Subcutaneous preadipocyte (primary cell): ENCODE measurements around the gene CBFA2T3. TPM values are rescaled to one million over a fixed set of nuclear protein-coding genes. Genes with fewer than 3 reads are reported as not detected.

ENCODE experiments used
- total RNA-seq: library from RNA; depleted of rRNA; stranded (reverse); fragments of >200 nt; gene quantifications from 2 replicates; pipeline ENCODE4 v1.2.3, GENCODE V29; 2012

Gene CBFA2T3
- total RNA-seq = not detected in 2 replicates

DNA sequence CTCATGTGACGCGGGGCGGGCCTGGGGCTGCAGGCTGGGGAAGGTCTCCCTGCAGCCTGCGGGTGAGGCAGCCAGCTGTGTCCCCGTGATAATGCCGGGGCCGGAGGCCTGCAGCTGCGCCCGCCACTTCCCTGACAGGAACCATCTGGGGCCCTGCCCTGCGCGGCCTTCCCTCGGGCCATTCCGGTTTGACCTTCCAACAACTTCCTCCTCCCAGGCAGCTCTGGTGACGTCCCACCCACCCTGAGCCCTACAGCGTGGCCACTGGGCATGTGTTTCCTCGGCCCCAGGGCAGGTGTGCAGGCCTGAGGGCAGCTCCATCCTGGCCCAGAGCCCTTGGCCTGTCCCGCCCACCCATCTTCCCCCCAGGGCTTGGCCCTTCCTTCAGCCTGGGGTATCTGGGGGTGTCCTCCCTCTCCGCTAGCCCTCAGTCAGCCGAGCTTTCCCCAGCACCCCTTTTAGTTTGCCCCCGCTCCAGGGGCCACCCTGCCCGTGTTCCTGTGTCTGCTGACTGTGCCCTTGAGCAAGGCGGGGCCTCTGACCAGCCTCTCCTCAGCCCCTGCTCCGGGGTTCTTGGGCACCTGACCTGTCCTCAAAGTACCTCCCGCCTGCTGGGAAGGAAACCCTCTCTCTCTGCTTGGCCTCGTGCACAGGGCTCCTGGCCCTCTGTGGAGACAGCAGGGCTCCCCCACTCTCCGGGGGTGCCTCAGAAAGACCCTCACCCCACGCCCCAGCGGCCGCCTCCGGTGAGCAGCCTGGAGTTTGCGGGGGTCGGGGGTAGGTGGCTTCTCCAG is at the start of gene CBFA2T3:
Gene CBFA2T3 (minus strand): TSS at position 190 of the 794 bp plus-strand sequence. CDS start 400 bp downstream, outside the sequence.

DNA sequence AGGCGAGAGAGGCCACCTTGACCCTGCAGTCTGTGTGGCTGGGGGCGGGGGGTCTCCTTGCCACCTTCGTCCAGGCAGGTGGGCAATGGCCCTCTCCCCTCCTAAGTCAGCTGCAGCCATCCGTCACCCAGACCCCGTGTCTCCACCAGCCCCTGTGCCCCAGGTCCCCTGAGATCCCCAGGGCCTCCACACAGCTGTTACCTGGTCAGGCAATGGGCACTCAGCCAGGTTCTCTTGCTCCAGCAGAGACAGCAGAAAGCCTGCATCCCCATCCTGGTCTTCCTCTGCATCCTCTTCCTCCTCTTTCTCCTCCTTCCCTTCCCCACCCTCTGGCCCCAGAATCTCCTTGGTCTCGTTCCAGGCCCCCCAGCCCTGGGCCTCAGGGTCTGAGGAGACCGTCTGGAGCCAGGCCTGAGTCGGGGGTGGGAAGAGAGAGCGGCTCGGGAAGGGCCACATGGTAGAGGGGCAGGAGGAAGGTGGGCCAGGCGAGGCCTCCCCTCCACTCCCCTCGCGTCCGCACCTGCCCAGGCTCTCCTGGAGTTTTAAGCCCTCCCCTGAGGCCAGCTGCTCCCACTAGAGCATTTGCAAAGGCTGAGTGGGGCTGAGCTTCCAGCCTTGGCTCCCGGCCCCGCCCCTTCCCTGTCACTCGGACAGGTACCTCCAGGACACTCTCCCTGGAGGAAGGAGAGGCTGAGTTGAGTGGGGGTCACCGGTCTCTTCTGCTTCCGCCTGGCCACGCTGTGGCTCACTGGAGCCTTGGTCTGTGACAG is 110.7 kb downstream of the CBFA2T3 start, which contains the start of gene PABPN1L:
Gene PABPN1L (minus strand): TSS at position 510 of the 770 bp plus-strand sequence. CDS start 54 bp downstream, at position 456.

DNA sequence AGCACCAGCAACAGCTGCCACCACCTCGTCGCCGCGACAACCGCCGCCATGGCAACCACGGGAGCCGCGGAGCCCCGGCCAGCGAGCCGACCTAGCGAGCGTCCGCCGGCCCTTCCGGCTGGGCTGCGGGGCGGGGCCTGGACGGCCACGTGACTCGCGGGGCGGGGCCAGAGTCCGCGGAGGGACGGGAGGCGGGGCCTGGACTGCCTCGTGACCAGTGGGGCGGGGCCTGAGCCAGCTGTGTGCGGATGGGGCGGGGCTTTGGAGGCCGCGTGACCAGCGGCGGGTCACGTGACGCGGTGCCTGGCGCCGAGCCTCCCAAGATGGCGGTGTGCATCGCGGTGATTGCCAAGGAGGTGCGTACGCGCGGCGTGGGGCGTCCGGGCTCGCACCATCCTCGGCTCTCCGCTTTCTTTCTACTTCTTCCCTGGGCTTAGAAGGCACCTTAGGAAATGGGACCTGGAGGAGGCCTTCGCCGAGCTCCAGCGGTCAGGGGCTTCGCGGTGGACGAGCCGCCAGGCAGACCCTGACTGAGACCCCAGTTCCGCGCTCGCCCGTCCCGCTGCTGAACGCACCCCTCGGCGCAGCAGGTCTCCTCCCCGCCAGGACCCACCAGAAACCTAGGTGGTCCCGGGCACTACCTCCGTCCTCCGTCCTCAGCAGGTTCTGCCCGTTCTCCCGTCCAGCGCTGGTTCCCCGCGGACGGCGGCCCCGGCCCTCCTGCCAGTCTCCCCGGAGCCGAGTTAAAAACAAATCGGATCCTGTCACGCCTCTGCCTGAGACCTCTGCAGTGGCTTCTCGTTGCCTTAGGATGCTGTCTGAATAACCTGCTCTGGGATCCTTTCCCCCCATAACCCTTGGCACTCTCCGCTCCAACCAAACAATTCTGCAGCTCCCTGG is 119.9 kb downstream of the CBFA2T3 start, which contains the start of the genes GALNS and TRAPPC2L:
Gene GALNS (minus strand): TSS at position 120 of the 900 bp plus-strand sequence. CDS start 70 bp downstream, at position 50.
Gene TRAPPC2L (plus strand): TSS at position 300 of the 900 bp plus-strand sequence. CDS start 24 bp downstream, at position 324.

Other genes starting within 250 kb of the CBFA2T3 start
- 213 and 214 TPM in 2 replicates for gene PIEZO1, start 192.0 kb downstream of the CBFA2T3 start, total RNA-seq
- gene CDT1, start 173.4 kb downstream of the CBFA2T3 start, total RNA-seq = 16.5 and 27.0 TPM in 2 replicates
- gene APRT, start 165.3 kb downstream of the CBFA2T3 start, total RNA-seq = 72.3 and 102 TPM in 2 replicates
- gene GALNS, start 120.3 kb downstream of the CBFA2T3 start, total RNA-seq = 25.4 and 30.5 TPM in 2 replicates
- 54.9 and 66.1 TPM in 2 replicates for gene TRAPPC2L, start 120.1 kb downstream of the CBFA2T3 start, total RNA-seq
- not detected in 2 replicates for gene PABPN1L, start 110.5 kb downstream of the CBFA2T3 start, total RNA-seq
- gene ACSF3, start 116.6 kb upstream of the CBFA2T3 start, total RNA-seq = 27.2 and 30.3 TPM in 2 replicates
- 0.20 TPM in 1 of 2 replicates, not detected in the other for gene CDH15, start 194.5 kb upstream of the CBFA2T3 start, total RNA-seq
- 0.20 TPM in 1 of 2 replicates, not detected in the other for gene SLC22A31, start 223.3 kb upstream of the CBFA2T3 start, total RNA-seq
- gene ZNF778, start 240.5 kb upstream of the CBFA2T3 start, total RNA-seq = 6.2 and 7.4 TPM in 2 replicates